HepG2 (cell line): ENCODE data around the gene MC1R. TPM values are rescaled to one million over a fixed set of nuclear protein-coding genes. Genes with fewer than 3 reads are reported as not detected.
A peak's percentile ranks its signal among the peaks of the same experiment; 100 is the strongest.

Source experiments
- EHMT2 ChIP-seq: fragments of 200-600 bp; sonication (generic); IDR thresholded peaks from 2 replicates; pipeline ENCODE4 v1.7.0; 2017; ENCODE audit warnings: antibody characterized with exemption, low read depth, low read length, borderline replicate concordance
- NFE2L2 ChIP-seq: fragments of 150-350 bp; IDR thresholded peaks from 2 replicates; pipeline ENCODE4 v1.6.1; 2014; ENCODE audit warnings: low read length
- RFXAP ChIP-seq: sonication (generic); formaldehyde crosslinking; IDR thresholded peaks from 2 replicates; pipeline ENCODE4 v1.4.0; 2020; ENCODE audit warnings: missing genetic modification reagents, borderline replicate concordance
- SOX6 ChIP-seq, 2 experiments: fragments of 450-650 bp in 1 of 2; sonication (generic) in 1 of 2; formaldehyde crosslinking in 1 of 2; IDR thresholded peaks; 2 replicates each; pipeline versions ENCODE4 v1.4.0 to v1.6.1; 2017 to 2020; ENCODE audit warnings: antibody characterized with exemption in 1 of 2, mild to moderate bottlenecking in 1 of 2, missing genetic modification reagents in 1 of 2
- ZFP1 ChIP-seq: IDR thresholded peaks from 2 replicates; pipeline ENCODE4 v1.6.1; 2016
- ZFP37 ChIP-seq: sonication (generic); formaldehyde crosslinking; IDR thresholded peaks from 2 replicates; pipeline ENCODE4 v1.4.0; 2020; ENCODE audit warnings: missing genetic modification reagents, borderline replicate concordance
- ZNF577 ChIP-seq: sonication (generic); formaldehyde crosslinking; IDR thresholded peaks from 2 replicates; pipeline ENCODE4 v1.4.0; 2020; ENCODE audit warnings: mild to moderate bottlenecking, low read depth, missing genetic modification reagents, borderline replicate concordance
- ZNF850 ChIP-seq: sonication (generic); formaldehyde crosslinking; conservative IDR thresholded peaks from 2 replicates; pipeline ENCODE4 v1.9.0; 2021; ENCODE audit warnings: mild to moderate bottlenecking, missing genetic modification reagents
- polyA plus RNA-seq, 8 experiments: library from polyadenylated mRNA; depleted of rRNA in 3 of 8; stranded (reverse) in 7 of 8; unstranded in 1 of 8; fragments of >200 nt; fragmentation: Illumina TruSeq in 4 of 8; extraction: Trizol in 4 of 8; gene quantifications; 2 replicates each; pipeline versions ENCODE4 v1.2.1 to v1.2.3, GENCODE V29; 2011 to 2016; ENCODE audit warnings: low read depth in 4 of 8, missing spikeins in 1 of 8, mixed read lengths in 1 of 8; ENCODE audit not compliant: insufficient read depth in 1 of 8
- total RNA-seq, 5 experiments: library from RNA; depleted of rRNA; stranded (reverse); fragments of >200 nt; fragmentation: Illumina TruSeq; extraction: Trizol; gene quantifications; 2 replicates each; pipeline ENCODE4 v1.2.3, GENCODE V29; 2016; ENCODE audit warnings: low read depth in 1 of 5
- TF ChIP-seq, protein P1 (sequence below): IDR thresholded peaks from 2 replicates; pipeline ENCODE4 v1.6.1; 2012; ENCODE audit warnings: low read depth, low read length, improper control_type of control experiment
- TF ChIP-seq, protein P2 (sequence below): sonication (generic); formaldehyde crosslinking; IDR thresholded peaks from 2 replicates; pipeline ENCODE4 v1.8.0; 2023; ENCODE audit warnings: mild to moderate bottlenecking, missing genetic modification reagents
- TF ChIP-seq, protein P3 (sequence below): sonication (generic); formaldehyde crosslinking; IDR thresholded peaks from 2 replicates; pipeline ENCODE4 v1.4.0; 2020; ENCODE audit warnings: mild to moderate bottlenecking, missing genetic modification reagents
- TF ChIP-seq, protein P4 (sequence below): sonication (generic); formaldehyde crosslinking; IDR thresholded peaks from 2 replicates; pipeline ENCODE4 v1.5.1; 2020; ENCODE audit warnings: mild to moderate bottlenecking, moderate library complexity, missing genetic modification reagents

Gene MC1R
- total and polyA plus RNA-seq, 2 of the 13 experiments (the other 11 are each of a cell fraction or from before 2014, with no cell fraction given): 9.1 to 14.8 TPM

DNA sequence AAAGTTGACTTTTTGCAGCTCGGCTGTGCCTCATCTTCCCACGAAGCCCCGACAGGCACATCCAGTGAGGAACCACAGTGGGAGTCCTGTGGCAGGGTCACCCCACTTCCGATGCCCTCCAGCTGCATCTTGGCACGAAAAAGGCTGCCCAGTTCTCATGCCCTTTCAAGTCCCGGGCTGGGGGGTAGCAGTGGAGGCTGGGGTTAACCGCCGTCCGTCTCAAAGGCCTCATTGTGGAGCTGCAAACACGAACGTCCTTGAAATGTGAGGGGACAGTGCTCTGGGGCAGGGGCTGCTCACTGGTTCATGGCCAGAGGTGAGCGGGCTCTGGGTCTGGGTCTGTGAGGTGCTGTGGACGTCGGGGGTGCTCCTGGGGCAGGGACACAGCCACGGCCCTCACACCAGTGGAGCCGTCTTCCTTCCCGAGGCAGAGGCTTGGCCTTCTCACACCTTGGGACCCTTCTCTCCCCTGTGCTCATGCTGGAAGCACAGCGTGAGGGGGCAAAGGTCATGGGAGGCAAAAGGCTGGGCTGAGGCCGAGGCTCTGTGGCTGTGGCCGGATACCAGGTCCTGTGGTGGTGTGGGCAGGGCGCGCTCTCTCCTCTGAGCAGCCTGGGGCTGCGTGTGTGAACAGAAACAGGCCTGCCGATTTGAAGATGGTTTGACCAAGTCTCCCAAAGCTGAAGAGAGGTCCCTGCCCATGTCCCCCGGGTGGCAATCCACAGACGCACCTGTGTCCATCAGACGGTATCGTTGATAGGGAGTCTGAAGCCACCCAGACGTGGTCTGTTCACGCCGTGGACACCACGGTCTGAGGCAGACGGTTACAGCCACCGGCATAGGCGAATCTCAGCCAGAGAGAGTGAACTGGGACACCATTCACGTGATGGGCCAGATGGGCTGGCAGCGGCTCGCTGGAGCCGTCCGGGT lies 3.1 kb upstream of the MC1R start (continued):
- TF ChIP-seq, protein P1, sequence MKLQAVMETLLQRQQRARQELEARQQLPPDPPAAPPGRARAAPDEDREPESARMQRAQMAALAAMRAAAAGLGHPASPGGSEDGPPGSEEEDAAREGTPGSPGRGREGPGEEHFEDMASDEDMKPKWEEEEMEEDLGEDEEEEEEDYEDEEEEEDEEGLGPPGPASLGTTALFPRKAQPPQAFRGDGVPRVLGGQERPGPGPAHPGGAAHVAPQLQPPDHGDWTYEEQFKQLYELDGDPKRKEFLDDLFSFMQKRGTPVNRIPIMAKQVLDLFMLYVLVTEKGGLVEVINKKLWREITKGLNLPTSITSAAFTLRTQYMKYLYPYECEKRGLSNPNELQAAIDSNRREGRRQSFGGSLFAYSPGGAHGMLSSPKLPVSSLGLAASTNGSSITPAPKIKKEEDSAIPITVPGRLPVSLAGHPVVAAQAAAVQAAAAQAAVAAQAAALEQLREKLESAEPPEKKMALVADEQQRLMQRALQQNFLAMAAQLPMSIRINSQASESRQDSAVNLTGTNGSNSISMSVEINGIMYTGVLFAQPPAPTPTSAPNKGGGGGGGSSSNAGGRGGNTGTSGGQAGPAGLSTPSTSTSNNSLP: no peak
- TF ChIP-seq SOX6 (IDR thresholded peaks at IDR 0.05) (no peak), SOX6 (CRISPR knock-in tag; IDR thresholded peaks at IDR 0.05) (peak; percentile 84), NFE2L2 (no peak), EHMT2 (no peak), ZFP37 (CRISPR knock-in tag) (peak; percentile 81; the same call in 1 of the 2 replicates), ZNF577 (no peak), RFXAP (CRISPR knock-in tag) (peak; percentile 94), ZFP1 (CRISPR knock-in tag) (no peak), ZNF850 (no peak)
- TF ChIP-seq, protein P2, sequence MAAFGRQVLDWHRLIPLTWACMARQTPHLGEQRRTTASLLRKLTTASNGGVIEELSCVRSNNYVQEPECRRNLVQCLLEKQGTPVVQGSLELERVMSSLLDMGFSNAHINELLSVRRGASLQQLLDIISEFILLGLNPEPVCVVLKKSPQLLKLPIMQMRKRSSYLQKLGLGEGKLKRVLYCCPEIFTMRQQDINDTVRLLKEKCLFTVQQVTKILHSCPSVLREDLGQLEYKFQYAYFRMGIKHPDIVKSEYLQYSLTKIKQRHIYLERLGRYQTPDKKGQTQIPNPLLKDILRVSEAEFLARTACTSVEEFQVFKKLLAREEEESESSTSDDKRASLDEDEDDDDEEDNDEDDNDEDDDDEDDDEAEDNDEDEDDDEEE (CRISPR knock-in tag): no peak
- TF ChIP-seq, protein P3, sequence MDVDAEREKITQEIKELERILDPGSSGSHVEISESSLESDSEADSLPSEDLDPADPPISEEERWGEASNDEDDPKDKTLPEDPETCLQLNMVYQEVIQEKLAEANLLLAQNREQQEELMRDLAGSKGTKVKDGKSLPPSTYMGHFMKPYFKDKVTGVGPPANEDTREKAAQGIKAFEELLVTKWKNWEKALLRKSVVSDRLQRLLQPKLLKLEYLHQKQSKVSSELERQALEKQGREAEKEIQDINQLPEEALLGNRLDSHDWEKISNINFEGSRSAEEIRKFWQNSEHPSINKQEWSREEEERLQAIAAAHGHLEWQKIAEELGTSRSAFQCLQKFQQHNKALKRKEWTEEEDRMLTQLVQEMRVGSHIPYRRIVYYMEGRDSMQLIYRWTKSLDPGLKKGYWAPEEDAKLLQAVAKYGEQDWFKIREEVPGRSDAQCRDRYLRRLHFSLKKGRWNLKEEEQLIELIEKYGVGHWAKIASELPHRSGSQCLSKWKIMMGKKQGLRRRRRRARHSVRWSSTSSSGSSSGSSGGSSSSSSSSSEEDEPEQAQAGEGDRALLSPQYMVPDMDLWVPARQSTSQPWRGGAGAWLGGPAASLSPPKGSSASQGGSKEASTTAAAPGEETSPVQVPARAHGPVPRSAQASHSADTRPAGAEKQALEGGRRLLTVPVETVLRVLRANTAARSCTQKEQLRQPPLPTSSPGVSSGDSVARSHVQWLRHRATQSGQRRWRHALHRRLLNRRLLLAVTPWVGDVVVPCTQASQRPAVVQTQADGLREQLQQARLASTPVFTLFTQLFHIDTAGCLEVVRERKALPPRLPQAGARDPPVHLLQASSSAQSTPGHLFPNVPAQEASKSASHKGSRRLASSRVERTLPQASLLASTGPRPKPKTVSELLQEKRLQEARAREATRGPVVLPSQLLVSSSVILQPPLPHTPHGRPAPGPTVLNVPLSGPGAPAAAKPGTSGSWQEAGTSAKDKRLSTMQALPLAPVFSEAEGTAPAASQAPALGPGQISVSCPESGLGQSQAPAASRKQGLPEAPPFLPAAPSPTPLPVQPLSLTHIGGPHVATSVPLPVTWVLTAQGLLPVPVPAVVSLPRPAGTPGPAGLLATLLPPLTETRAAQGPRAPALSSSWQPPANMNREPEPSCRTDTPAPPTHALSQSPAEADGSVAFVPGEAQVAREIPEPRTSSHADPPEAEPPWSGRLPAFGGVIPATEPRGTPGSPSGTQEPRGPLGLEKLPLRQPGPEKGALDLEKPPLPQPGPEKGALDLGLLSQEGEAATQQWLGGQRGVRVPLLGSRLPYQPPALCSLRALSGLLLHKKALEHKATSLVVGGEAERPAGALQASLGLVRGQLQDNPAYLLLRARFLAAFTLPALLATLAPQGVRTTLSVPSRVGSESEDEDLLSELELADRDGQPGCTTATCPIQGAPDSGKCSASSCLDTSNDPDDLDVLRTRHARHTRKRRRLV (CRISPR knock-in tag): peak; percentile 80; the same call in 1 of the 2 replicates
- TF ChIP-seq, protein P4, sequence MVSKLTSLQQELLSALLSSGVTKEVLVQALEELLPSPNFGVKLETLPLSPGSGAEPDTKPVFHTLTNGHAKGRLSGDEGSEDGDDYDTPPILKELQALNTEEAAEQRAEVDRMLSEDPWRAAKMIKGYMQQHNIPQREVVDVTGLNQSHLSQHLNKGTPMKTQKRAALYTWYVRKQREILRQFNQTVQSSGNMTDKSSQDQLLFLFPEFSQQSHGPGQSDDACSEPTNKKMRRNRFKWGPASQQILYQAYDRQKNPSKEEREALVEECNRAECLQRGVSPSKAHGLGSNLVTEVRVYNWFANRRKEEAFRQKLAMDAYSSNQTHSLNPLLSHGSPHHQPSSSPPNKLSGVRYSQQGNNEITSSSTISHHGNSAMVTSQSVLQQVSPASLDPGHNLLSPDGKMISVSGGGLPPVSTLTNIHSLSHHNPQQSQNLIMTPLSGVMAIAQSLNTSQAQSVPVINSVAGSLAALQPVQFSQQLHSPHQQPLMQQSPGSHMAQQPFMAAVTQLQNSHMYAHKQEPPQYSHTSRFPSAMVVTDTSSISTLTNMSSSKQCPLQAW (CRISPR knock-in tag): peak; percentile 12; the same call in 1 of the 2 replicates
